Trophoblast cell (in vitro differentiated cells and primary cell): ENCODE results near the gene CCSER2.

Source experiments
- DNase-seq, 2 donors: peaks; one replicate each; pipeline ENCODE4 v3.0.0-alpha.2; 2016
- H2AFZ ChIP-seq: 2 replicates; pipeline ENCODE4 v1.6.1; 2013; ENCODE audit warnings: low read length, moderate library complexity, mild to moderate bottlenecking; ENCODE audit not compliant: insufficient read depth, poor library complexity
- H2AK5ac ChIP-seq: 2 replicates; pipeline ENCODE4 v1.6.1; 2013; ENCODE audit warnings: mild to moderate bottlenecking, low read length
- H2BK120ac ChIP-seq: 2 replicates; pipeline ENCODE4 v1.6.1; 2013; ENCODE audit warnings: low read length, mild to moderate bottlenecking, moderate library complexity; ENCODE audit not compliant: insufficient read depth, poor library complexity
- H2BK12ac ChIP-seq: 2 replicates; pipeline ENCODE4 v1.6.1; 2013; ENCODE audit warnings: mild to moderate bottlenecking, low read length, moderate library complexity
- H2BK5ac ChIP-seq: 2 replicates; pipeline ENCODE4 v1.6.1; 2013; ENCODE audit warnings: low read length, low read depth, moderate library complexity, mild to moderate bottlenecking; ENCODE audit not compliant: poor library complexity
- H3K14ac ChIP-seq: 2 replicates; pipeline ENCODE4 v1.6.1; 2013; ENCODE audit warnings: mild to moderate bottlenecking, low read length
- H3K18ac ChIP-seq: 2 replicates; pipeline ENCODE4 v1.6.1; 2013; ENCODE audit warnings: mild to moderate bottlenecking, low read length
- H3K23ac ChIP-seq: 2 replicates; pipeline ENCODE4 v1.6.1; 2013; ENCODE audit warnings: low read length
- H3K27ac ChIP-seq: 2 replicates; pipeline ENCODE4 v1.5.1; 2013; ENCODE audit warnings: low read depth, mild to moderate bottlenecking, inconsistent platforms, low read length, moderate library complexity
- H3K27me3 ChIP-seq: 2 replicates; pipeline ENCODE4 v1.6.1; 2013; ENCODE audit warnings: inconsistent platforms, mild to moderate bottlenecking, low read length, moderate library complexity; ENCODE audit not compliant: insufficient read depth
- H3K36me3 ChIP-seq, 2 experiments: 1 replicate in 1 of 2; 2 replicates in 1 of 2; pipeline ENCODE4 v1.6.1; 2013; ENCODE audit warnings: low read length in 2 of 2, mild to moderate bottlenecking in 2 of 2, moderate library complexity in 1 of 2; ENCODE audit not compliant: insufficient read depth in 2 of 2, control insufficient read depth in 1 of 2
- H3K4ac ChIP-seq: 2 replicates; pipeline ENCODE4 v1.6.1; 2013; ENCODE audit warnings: low read depth, mild to moderate bottlenecking, low read length, moderate library complexity
- H3K4me1 ChIP-seq, 2 experiments: 1 replicate in 1 of 2; 2 replicates in 1 of 2; pipeline ENCODE4 v1.6.1; 2013; ENCODE audit warnings: low read length in 2 of 2, mild to moderate bottlenecking in 2 of 2, moderate library complexity in 1 of 2; ENCODE audit not compliant: insufficient read depth in 2 of 2, control insufficient read depth in 1 of 2
- H3K4me2 ChIP-seq: 2 replicates; pipeline ENCODE4 v1.6.1; 2013; ENCODE audit warnings: inconsistent platforms, mild to moderate bottlenecking, low read length, moderate library complexity
- H3K4me3 ChIP-seq: 2 replicates; pipeline ENCODE4 v1.5.1; 2013; ENCODE audit warnings: mild to moderate bottlenecking, low read depth, low read length, inconsistent platforms
- H3K79me1 ChIP-seq: one replicate; pipeline ENCODE4 v1.6.1; 2013; ENCODE audit warnings: low read length
- H3K79me2 ChIP-seq: 2 replicates; pipeline ENCODE4 v1.6.1; 2013; ENCODE audit warnings: low read length, mild to moderate bottlenecking; ENCODE audit not compliant: control insufficient read depth, insufficient read depth, poor library complexity
- H3K9ac ChIP-seq: 2 replicates; pipeline ENCODE4 v1.6.1; 2013; ENCODE audit warnings: mild to moderate bottlenecking, low read length
- H3K9me3 ChIP-seq: 2 replicates; pipeline ENCODE4 v1.6.1; 2013; ENCODE audit warnings: low read depth, mild to moderate bottlenecking, control low read depth, inconsistent platforms, low read length; ENCODE audit not compliant: insufficient read depth
- H4K12ac ChIP-seq: 2 replicates; pipeline ENCODE4 v1.6.1; 2013; ENCODE audit warnings: low read depth, mild to moderate bottlenecking, low read length, moderate library complexity
- H4K8ac ChIP-seq: 2 replicates; pipeline ENCODE4 v1.6.1; 2013; ENCODE audit warnings: low read depth, mild to moderate bottlenecking, low read length, moderate library complexity
- H4K91ac ChIP-seq: one replicate; pipeline ENCODE4 v1.6.1; 2013; ENCODE audit warnings: low read depth, mild to moderate bottlenecking, low read length, moderate library complexity
- WGBS: extraction: QIAGEN DNeasy Blood & Tissue Kit; methylation state at CpG from one replicate; pipeline ENCODE4 v1.1.7; 2013; ENCODE audit warnings: missing lambda C conversion rate; ENCODE audit not compliant: insufficient read length, insufficient coverage; ENCODE audit errors: extremely low coverage; 5-methylcytosine and 5-hydroxymethylcytosine counted together

CCSER2 gene

GRCh38 chr10:84511709-84512285 lies 183.4 kb downstream of the CCSER2 start:
- no CpG with 5 or more reads among the region's 5 CpGs for WGBS
- Histone ChIP-seq H3K4me3 (no peak overlapping the region), H3K79me1 (peaks cover 8% of the 10 kb centered on the region), H2AFZ (no peak overlapping the region), H4K91ac (no peak overlapping the region), H2AK5ac (no peak overlapping the region), H3K18ac (no peak overlapping the region), H4K8ac (no peak overlapping the region), H3K4me2 (no peak overlapping the region), H3K4ac (no peak overlapping the region), H3K4me1 (peaks cover 2 to 7% of the 10 kb centered on the region in 2 experiments), H3K79me2 (no peaks in the 10 kb centered on the region), H3K14ac (no peak overlapping the region), H3K23ac (no peak overlapping the region), H3K27ac (no peak overlapping the region), H2BK120ac (no peak overlapping the region), H2BK12ac (no peak overlapping the region), H3K27me3 (no peaks in the 10 kb centered on the region), H3K9me3 (no peaks in the 10 kb centered on the region), H3K9ac (no peak overlapping the region), H2BK5ac (no peak overlapping the region), H3K36me3 (peaks cover 2 to 12% of the 10 kb centered on the region in 2 experiments), H4K12ac (no peak overlapping the region)
- no peak for DNase-seq

DNA sequence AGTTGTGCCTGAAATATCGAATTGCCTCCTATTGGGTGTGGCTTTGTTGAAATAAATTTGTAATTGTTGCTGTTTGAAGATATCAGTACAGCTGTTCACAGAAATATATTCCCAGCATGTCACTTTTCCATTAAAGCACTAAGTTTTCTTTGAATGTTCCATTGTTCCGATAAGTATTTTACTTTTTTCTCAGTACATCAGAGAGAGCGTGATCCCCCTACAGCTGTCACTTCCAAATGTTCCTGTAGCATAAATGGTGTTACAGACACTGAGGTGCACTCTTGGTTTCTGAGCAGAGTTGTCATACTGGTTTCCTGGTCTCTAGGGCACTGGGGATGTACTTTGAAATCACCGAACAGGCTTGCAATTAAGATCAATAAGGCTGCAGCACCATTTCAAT lies 189.2 kb downstream of the CCSER2 start:
- no peak for DNase-seq
- H3K9me3 ChIP-seq, result no peaks in the 10 kb centered on the region
- no peak overlapping the region for H3K4ac ChIP-seq
- WGBS, result no CpG with 5 or more reads among the region's 4 CpGs
- no peak overlapping the region for H2AK5ac ChIP-seq
- no peak overlapping the region for H3K9ac ChIP-seq
- H3K27ac ChIP-seq, result no peak overlapping the region
- no peak overlapping the region for H3K18ac ChIP-seq
- H4K12ac ChIP-seq, result no peak overlapping the region
- no peak overlapping the region for H3K4me2 ChIP-seq
- no peak overlapping the region for H2BK120ac ChIP-seq
- H3K79me2 ChIP-seq, result no peaks in the 10 kb centered on the region
- H3K27me3 ChIP-seq, result no peaks in the 10 kb centered on the region
- H3K23ac ChIP-seq, result no peak overlapping the region
- no peak overlapping the region for H4K8ac ChIP-seq
- H2BK5ac ChIP-seq, result no peak overlapping the region
- H4K91ac ChIP-seq, result no peak overlapping the region
- no peak overlapping the region for H3K14ac ChIP-seq
- no peak overlapping the region for H3K4me3 ChIP-seq
- no peak overlapping the region for H2BK12ac ChIP-seq
- no peak overlapping the region for H2AFZ ChIP-seq
- H3K36me3 ChIP-seq, result peaks cover 2 to 13% of the 10 kb centered on the region in 2 experiments
- H3K4me1 ChIP-seq, result peaks cover 0 to 9% of the 10 kb centered on the region in 2 experiments
- peaks cover 4% of the 10 kb centered on the region for H3K79me1 ChIP-seq

DNA sequence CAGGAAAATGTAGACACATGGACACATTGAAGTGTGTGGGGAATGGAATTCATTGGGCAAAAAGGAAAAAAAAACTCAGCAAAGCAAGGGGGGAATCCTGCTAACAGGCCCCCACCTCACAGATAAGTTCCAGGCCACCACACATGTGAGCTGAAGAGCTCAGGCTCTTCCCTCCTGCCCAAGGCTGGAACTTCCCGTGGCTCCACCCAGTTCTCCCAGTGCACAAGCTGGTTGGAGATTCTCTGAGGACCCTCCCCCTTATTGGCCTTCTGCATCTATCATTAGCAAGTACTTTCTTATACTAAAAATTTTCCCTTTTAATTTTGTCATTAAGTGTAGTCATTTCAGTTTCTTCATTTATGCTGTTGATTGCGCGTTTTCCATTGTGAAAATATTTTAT lies 190.8 kb downstream of the CCSER2 start:
- Histone ChIP-seq H3K4ac (no peak overlapping the region), H3K27ac (no peak overlapping the region), H3K23ac (peak overlapping the region; percentile 12), H3K4me1 (peaks cover 10 to 19% of the 10 kb centered on the region in 2 experiments), H4K91ac (peak overlapping the region; percentile 32), H3K9ac (no peak overlapping the region), H3K18ac (peak overlapping the region; percentile 23), H2AK5ac (no peak overlapping the region), H2BK5ac (peak overlapping the region; percentile 37), H4K12ac (no peak overlapping the region), H3K36me3 (peaks cover 0 to 3% of the 10 kb centered on the region in 2 experiments), H2BK120ac (no peak overlapping the region), H3K4me3 (no peak overlapping the region), H3K4me2 (no peak overlapping the region), H2AFZ (no peak overlapping the region), H3K9me3 (no peaks in the 10 kb centered on the region), H2BK12ac (no peak overlapping the region), H3K79me1 (peaks cover 13% of the 10 kb centered on the region), H3K79me2 (peaks cover 1% of the 10 kb centered on the region), H4K8ac (no peak overlapping the region), H3K27me3 (no peaks in the 10 kb centered on the region), H3K14ac (no peak overlapping the region)
- no peak for DNase-seq
- no CpG with 5 or more reads among the region's 3 CpGs for WGBS

DNA sequence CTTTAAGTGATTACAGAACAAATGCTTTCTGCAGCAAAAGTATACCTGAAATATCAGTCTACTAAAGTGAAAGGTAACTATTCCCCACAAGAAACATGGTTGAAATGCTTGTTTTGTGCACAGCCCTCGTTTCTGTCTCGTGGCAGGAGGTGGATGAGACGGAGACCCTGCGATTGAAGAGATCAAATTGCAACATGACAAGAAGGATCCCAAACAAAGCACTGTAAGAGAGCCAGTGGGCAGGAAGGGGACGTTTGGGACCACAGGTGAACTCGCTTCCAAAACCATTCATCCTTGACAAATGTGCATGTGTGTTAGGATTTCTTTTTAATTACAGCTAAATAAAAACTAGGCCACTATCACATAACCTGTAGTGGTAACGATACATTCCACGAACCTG lies 192.6 kb downstream of the CCSER2 start:
- H4K91ac ChIP-seq, result no peak overlapping the region
- peaks cover 6% of the 10 kb centered on the region for H3K79me2 ChIP-seq
- no peak overlapping the region for H3K27ac ChIP-seq
- H4K12ac ChIP-seq, result no peak overlapping the region
- H3K4me3 ChIP-seq, result no peak overlapping the region
- H3K4me2 ChIP-seq, result no peak overlapping the region
- H2AFZ ChIP-seq, result no peak overlapping the region
- H2BK12ac ChIP-seq, result no peak overlapping the region
- H3K14ac ChIP-seq, result no peak overlapping the region
- H3K36me3 ChIP-seq, result peaks cover 2 to 6% of the 10 kb centered on the region in 2 experiments
- peaks cover 23% of the 10 kb centered on the region for H3K79me1 ChIP-seq
- peaks cover 4% of the 10 kb centered on the region for H3K9me3 ChIP-seq
- no peaks in the 10 kb centered on the region for H3K27me3 ChIP-seq
- H2BK120ac ChIP-seq, result no peak overlapping the region
- H3K9ac ChIP-seq, result no peak overlapping the region
- H2BK5ac ChIP-seq, result no peak overlapping the region
- no peak overlapping the region for H3K18ac ChIP-seq
- H3K4ac ChIP-seq, result no peak overlapping the region
- no CpG with 5 or more reads among the region's 8 CpGs for WGBS
- no peak overlapping the region for H3K23ac ChIP-seq
- DNase-seq, result no peak
- H4K8ac ChIP-seq, result peak overlapping the region; percentile 17
- no peak overlapping the region for H2AK5ac ChIP-seq
- peaks cover 14 to 24% of the 10 kb centered on the region in 2 experiments for H3K4me1 ChIP-seq
